Measurements from ENCODE around the gene HMGA1.

- TF ChIP-seq CTCF (IDR thresholded peaks at IDR 0.05) (no peak), POLR2A (IDR thresholded peaks at IDR 0.05) (no peak)
These were observed 46.1 kb upstream of the HMGA1 start for GRCh38 chr6:34190504-34191122.

All from upper lobe of left lung (tissue), 4 donors.